ENCODE data around the gene SGCD.

DNA sequence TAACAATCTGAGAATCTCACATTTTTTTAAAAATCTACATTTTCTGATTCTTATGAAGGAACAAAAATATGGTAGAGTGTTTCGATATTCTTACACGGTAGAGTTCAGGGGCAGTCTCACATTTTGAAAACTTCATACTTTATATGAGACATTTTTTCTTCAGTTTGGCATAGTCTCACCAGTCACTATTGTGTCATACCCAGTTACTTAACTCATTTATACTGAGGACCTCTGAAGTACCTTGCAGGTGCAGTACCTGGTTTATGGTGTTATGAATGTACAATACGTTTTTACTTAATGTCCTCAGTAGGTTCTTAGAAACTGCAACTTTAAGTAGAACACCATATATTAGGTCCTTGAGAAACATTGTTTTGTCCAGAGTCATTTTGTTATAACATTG, 196.6 kb downstream of the SGCD start:
- TF ChIP-seq FOXK2 (IDR thresholded peaks at IDR 0.05) = no peak
- no peak for TF ChIP-seq SP1 (IDR thresholded peaks at IDR 0.05)
- TF ChIP-seq HDGF (IDR thresholded peaks at IDR 0.05; ENCODE audit: borderline replicate concordance) = no peak
- TF ChIP-seq ZNF384 (IDR thresholded peaks at IDR 0.05) = no peak
- no peak for TF ChIP-seq BHLHE40 (IDR thresholded peaks at IDR 0.05; ENCODE audit: borderline replicate concordance)

Data from HEK293T (cell line).